PC-9 (cell line): ENCODE results near the gene PHF21A. TPM values are rescaled to one million over a fixed set of nuclear protein-coding genes. Genes with fewer than 3 reads are reported as not detected.
"Not testable (repeated sequence)": the region's sequence is repeated elsewhere in the genome, so short reads cannot be mapped to it uniquely, and the experiment has no call there.

ENCODE experiments used
- BruUV-seq: library from RNA; stranded (reverse); fragments of 400-500 nt; replicated peaks from 2 replicates; lab custom pipeline; 2021; lab: Mats Ljungman, UMichigan
- CTCF ChIA-PET: fragments of 300-600 bp; sonication (Branson Sonifier 250); formaldehyde crosslinking; loops from one replicate; lab custom pipeline; 2022; ENCODE audit warnings: antibody characterized with exemption; lab: Charles Lee
- POLR2A ChIA-PET: fragments of 300-600 bp; sonication (Branson Sonifier 250); formaldehyde crosslinking; loops from one replicate; lab custom pipeline; 2022; ENCODE audit warnings: antibody characterized with exemption; ENCODE audit not compliant: unreplicated experiment; lab: Charles Lee
- DNase-seq, 2 experiments: peaks; one replicate each; pipeline versions ENCODE4 v3.0.0 to v3.0.0-alpha.2; 2015 to 2022; ENCODE audit warnings: mixed read lengths in 1 of 2
- H2AFZ ChIP-seq: fragments of 200-600 bp; sonication (generic); 2 replicates; pipeline ENCODE4 v1.8.1; 2017; ENCODE audit warnings: antibody characterized with exemption
- H3F3A ChIP-seq: fragments of 200-600 bp; sonication (generic); 2 replicates; pipeline ENCODE4 v1.8.1; 2017; ENCODE audit warnings: antibody characterized with exemption, mild to moderate bottlenecking, low read depth; ENCODE audit not compliant: insufficient read depth
- H3K27ac ChIP-seq: fragments of 200-600 bp; sonication (generic); 2 replicates; pipeline ENCODE4 v1.6.1; 2016; ENCODE audit warnings: mixed run types
- H3K27me3 ChIP-seq: fragments of 200-600 bp; sonication (generic); 2 replicates; pipeline ENCODE4 v1.6.1; 2016; ENCODE audit warnings: low read depth, mixed run types; ENCODE audit not compliant: insufficient read depth
- H3K36me3 ChIP-seq: fragments of 200-600 bp; sonication (generic); 2 replicates; pipeline ENCODE4 v1.6.1; 2016; ENCODE audit warnings: low read depth, mixed run types
- H3K4me1 ChIP-seq: fragments of 200-600 bp; sonication (generic); replicated peaks from 2 replicates; pipeline ENCODE4 v1.6.1; 2016; ENCODE audit warnings: mixed run types; ENCODE audit not compliant: insufficient read depth
- H3K4me2 ChIP-seq: fragments of 200-600 bp; sonication (generic); 2 replicates; pipeline ENCODE4 v1.6.1; 2017; ENCODE audit warnings: mixed run types
- H3K4me3 ChIP-seq: fragments of 200-600 bp; sonication (generic); 2 replicates; pipeline ENCODE4 v1.6.1; 2016; ENCODE audit warnings: mixed run types
- H3K79me2 ChIP-seq: fragments of 200-600 bp; sonication (generic); 2 replicates; pipeline ENCODE4 v1.6.1; 2017; ENCODE audit warnings: low read depth, mixed run types
- H3K9me2 ChIP-seq: fragments of 200-600 bp; sonication (generic); 2 replicates; pipeline ENCODE4 v1.8.1; 2017; ENCODE audit warnings: mild to moderate bottlenecking; ENCODE audit not compliant: insufficient read depth
- H3K9me3 ChIP-seq: fragments of 200-600 bp; sonication (generic); 2 replicates; pipeline ENCODE4 v1.8.1; 2016; ENCODE audit warnings: low read depth; ENCODE audit not compliant: insufficient read depth
- H4K20me1 ChIP-seq: fragments of 200-600 bp; sonication (generic); 2 replicates; pipeline ENCODE4 v1.8.1; 2017; ENCODE audit not compliant: insufficient read depth
- EZH2 ChIP-seq: fragments of 200-600 bp; sonication (generic); IDR thresholded peaks from 2 replicates; pipeline ENCODE4 v1.8.0; 2017; ENCODE audit warnings: antibody characterized with exemption, low read depth
- intact Hi-C: fragments of 100-400 bp; cut with micrococcal nuclease; formaldehyde crosslinking; loops from one replicate; pipeline ENCODE4 v1.10.0; 2022; ENCODE audit not compliant: unreplicated experiment
- total RNA-seq: library from RNA; stranded (reverse); gene quantifications from 2 replicates; pipeline ENCODE4 v1.2.3, GENCODE V29; 2021
- TF ChIP-seq, protein P1 (sequence below): fragments of 200-600 bp; sonication (generic); conservative IDR thresholded peaks from 2 replicates; pipeline ENCODE4 v1.6.1; 2017; ENCODE audit warnings: mixed run types, antibody characterized with exemption, mild to moderate bottlenecking, moderate library complexity

The PHF21A gene
- total RNA-seq, 1 experiment from 2014 or later: 54.3 TPM

DNA sequence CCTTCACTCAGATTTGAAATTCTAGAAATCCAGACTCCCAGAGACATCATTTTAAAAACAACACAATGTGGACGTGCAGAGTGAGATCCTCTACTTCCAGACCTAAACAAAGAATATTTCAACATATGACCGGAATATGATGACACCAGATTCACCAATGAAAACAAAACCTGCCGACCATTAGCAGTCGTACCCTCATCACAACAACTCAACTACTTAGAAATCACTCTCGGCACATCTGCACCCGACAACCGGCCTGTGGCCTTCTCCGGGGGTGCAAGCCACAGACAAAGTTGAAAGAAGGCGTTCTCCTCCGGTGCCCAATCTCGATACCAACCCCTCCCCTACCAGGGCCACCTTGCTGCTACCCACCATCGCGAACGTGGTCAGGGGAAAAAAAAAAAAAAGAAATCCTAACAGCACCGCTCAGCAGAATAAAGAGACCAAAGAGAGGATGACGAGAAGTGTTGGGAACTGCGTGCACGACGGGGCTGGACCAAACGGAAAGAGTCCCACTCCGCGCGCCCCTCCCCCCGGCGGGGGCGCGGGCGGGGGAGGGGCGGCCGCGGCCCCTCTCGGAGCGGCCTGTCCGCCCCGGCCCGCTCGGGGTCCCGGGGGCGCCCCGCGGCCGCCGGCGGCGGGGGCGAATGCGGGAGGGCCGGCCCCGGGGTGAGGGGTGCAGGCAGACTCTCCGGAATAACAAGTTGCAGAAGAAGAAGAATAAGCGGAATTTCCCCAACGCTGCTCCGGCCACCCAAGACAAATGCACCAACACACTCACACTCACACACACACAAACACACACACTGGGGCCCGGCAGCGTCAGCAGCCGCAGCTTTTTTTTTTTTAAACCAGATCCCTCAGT, 1.7 kb downstream of the PHF21A start:
- no peak for TF ChIP-seq EZH2
- TF ChIP-seq, protein P1, sequence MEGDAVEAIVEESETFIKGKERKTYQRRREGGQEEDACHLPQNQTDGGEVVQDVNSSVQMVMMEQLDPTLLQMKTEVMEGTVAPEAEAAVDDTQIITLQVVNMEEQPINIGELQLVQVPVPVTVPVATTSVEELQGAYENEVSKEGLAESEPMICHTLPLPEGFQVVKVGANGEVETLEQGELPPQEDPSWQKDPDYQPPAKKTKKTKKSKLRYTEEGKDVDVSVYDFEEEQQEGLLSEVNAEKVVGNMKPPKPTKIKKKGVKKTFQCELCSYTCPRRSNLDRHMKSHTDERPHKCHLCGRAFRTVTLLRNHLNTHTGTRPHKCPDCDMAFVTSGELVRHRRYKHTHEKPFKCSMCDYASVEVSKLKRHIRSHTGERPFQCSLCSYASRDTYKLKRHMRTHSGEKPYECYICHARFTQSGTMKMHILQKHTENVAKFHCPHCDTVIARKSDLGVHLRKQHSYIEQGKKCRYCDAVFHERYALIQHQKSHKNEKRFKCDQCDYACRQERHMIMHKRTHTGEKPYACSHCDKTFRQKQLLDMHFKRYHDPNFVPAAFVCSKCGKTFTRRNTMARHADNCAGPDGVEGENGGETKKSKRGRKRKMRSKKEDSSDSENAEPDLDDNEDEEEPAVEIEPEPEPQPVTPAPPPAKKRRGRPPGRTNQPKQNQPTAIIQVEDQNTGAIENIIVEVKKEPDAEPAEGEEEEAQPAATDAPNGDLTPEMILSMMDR: no peak
- peak; percentile 35 to 57 for DNase-seq
- Histone ChIP-seq H3K79me2 (peaks cover 54% of the 10 kb centered on the region), H4K20me1 (0 out of 2 replicates have a peak, but pooled peaks cover 8% of the 10 kb centered on the region), H3K36me3 (0 out of 2 replicates have a peak, but pooled peaks cover 3% of the 10 kb centered on the region), H3K4me3 (peak overlapping the region; percentile 69), H3K9me3 (no peaks in the 10 kb centered on the region), H3K4me2 (peak overlapping the region; percentile 85), H2AFZ (peak overlapping the region; percentile 89), H3K4me1 (peaks cover 38% of the 10 kb centered on the region), H3K27ac (peak overlapping the region; percentile 25), H3K9me2 (no peaks in the 10 kb centered on the region), H3K27me3 (no peaks in the 10 kb centered on the region), H3F3A (peaks cover 25% of the 10 kb centered on the region)
- intact Hi-C loops: loop anchor here (5.0 to 10.0 kb wide), 3 partner anchors 112 to 598 kb away; partner anchors contain the start of genes DGKZ and F2
- CTCF ChIA-PET: no interaction called here
- BruUV-seq: no TSS peak
- POLR2A ChIA-PET: no interaction called here

DNA sequence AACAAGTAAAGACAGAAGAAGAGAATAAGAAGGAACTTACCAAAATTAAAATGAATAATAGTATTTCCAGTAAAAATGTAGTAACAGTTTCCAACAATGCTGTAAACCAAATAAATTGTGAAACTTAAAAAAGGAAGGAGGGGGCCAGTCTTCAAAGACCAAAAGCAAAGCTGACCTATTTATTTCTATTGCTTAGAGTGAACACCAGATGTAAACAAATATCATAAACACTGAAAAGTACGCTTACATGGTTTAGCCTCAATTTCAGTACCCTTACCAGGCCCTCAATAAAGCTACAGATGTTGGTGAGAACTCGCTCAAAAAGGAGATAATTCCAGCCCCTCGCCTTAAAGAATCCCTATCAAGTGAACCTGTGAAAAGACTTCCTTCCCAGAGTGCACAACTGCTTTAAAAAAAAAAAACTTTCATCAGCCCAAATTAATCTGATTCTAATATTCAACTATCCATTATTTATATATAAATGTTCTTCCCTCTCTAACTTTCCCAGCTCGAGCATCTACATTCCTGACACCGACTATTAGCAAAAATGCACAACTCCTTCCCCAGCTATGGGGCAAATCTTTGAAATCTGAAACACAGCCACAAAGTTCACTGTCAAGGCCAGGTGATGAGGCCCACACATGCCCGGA, 2.4 kb downstream of the PHF21A start:
- TSS peak; percentile 40 for BruUV-seq
- CTCF ChIA-PET: interaction anchor here (0.6 kb wide), 1 partner anchor 176 kb away, joined by 5 read pairs; no protein-coding TSS in a partner anchor
- Histone ChIP-seq H4K20me1 (0 out of 2 replicates have a peak, but pooled peaks cover 8% of the 10 kb centered on the region), H3K4me3 (peak overlapping the region; percentile 69), H3K79me2 (peaks cover 61% of the 10 kb centered on the region), H3K9me2 (no peaks in the 10 kb centered on the region), H3K27ac (peak overlapping the region; percentile 25; the same call in 1 of the 2 replicates), H3K4me1 (peaks cover 37% of the 10 kb centered on the region), H3F3A (peaks cover 25% of the 10 kb centered on the region), H3K27me3 (no peaks in the 10 kb centered on the region), H3K9me3 (no peaks in the 10 kb centered on the region), H2AFZ (peak overlapping the region; percentile 89), H3K36me3 (0 out of 2 replicates have a peak, but pooled peaks cover 3% of the 10 kb centered on the region), H3K4me2 (peak overlapping the region; percentile 85)
- DNase-seq: no peak
- TF ChIP-seq EZH2: no peak
- TF ChIP-seq, protein P1: no peak
- POLR2A ChIA-PET: no interaction called here
- intact Hi-C loops: no loop called here

DNA sequence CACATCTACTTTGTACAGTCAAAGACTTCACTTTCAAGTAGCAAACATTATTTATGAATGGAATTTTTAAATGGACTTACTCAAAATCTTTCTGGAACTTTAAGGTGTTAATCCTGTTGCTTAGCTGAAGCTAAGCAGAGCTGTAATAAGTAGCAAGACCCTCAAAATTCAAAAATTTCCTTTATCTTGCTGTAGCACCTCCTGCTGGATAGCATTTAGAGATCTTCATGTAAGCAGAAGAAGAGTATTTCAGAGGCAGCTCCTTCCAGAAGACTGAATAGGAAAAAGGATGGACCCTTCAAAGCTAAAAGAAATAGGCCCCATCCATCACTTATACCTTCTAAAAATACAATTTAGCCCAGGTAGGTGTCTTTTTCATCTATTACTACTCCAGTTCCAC, 3.4 kb downstream of the PHF21A start:
- no peaks in the 10 kb centered on the region for H3K9me2 ChIP-seq
- ChIA-PET POLR2A (no interaction called here), CTCF (interaction anchor here (0.7 kb wide), 1 partner anchor 209 kb away, joined by 7 read pairs; no protein-coding TSS in a partner anchor)
- 0 out of 2 replicates have a peak, but pooled peaks cover 8% of the 10 kb centered on the region for H4K20me1 ChIP-seq
- no TSS peak for BruUV-seq
- TF ChIP-seq, protein P1: peak; percentile 43
- TF ChIP-seq EZH2: no peak
- peaks cover 20% of the 10 kb centered on the region for H3F3A ChIP-seq
- H3K36me3 ChIP-seq: 0 out of 2 replicates have a peak, but pooled peaks cover 3% of the 10 kb centered on the region
- no peak overlapping the region for H3K4me3 ChIP-seq
- DNase-seq: no peak
- H3K79me2 ChIP-seq: peaks cover 63% of the 10 kb centered on the region
- no peaks in the 10 kb centered on the region for H3K9me3 ChIP-seq
- H3K4me1 ChIP-seq: peaks cover 27% of the 10 kb centered on the region
- no peak overlapping the region for H3K27ac ChIP-seq
- H3K4me2 ChIP-seq: peak overlapping the region; percentile 85
- no peak overlapping the region for H2AFZ ChIP-seq
- intact Hi-C loops: no loop called here
- H3K27me3 ChIP-seq: no peaks in the 10 kb centered on the region

DNA sequence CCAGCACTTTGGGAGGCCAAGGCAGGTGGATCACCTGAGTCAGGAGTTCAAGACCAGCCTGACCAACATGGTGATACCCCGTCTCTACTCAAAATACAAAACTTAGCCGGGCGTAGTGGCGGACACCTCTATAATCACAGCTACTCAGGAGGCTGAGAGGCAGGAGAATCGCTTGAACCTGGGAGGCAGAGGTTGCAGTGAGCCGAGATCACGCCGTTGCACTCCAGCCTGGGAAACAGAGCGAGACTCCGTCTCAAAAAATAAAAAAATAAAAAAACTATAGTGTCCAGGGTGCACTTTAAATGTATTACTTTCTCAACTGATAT, 4.6 kb downstream of the PHF21A start:
- Histone ChIP-seq H3K79me2 (peaks cover 73% of the 10 kb centered on the region), H3K4me1 (peaks cover 24% of the 10 kb centered on the region)
- H3K4me3 ChIP-seq, H3K36me3 ChIP-seq, H4K20me1 ChIP-seq, H3K4me2 ChIP-seq, H3K27ac ChIP-seq, H3K9me3 ChIP-seq, H3F3A ChIP-seq, BruUV-seq, H3K9me2 ChIP-seq, H3K27me3 ChIP-seq, CTCF ChIA-PET, intact Hi-C loops, H2AFZ ChIP-seq, DNase-seq: not testable (repeated sequence)
- POLR2A ChIA-PET: interaction anchor here (0.7 kb wide), 1 partner anchor 27 kb away, joined by 5 read pairs; no protein-coding TSS in a partner anchor
